ENCODE results near the gene PIEZO1. TPM values are rescaled to one million over a fixed set of nuclear protein-coding genes. Genes with fewer than 3 reads are reported as not detected.
A peak's percentile ranks its signal among the peaks of the same experiment; 100 is the strongest.

PIEZO1 gene
- polyA plus RNA-seq, 1 of the 3 experiments (the other 2 are of a cell fraction): 184 TPM

- WGBS (ENCODE audit: low lambda C conversion rate): 44% methylated on average over 20 of the region's 30 CpGs
- H3K36me3 ChIP-seq (replicated peaks in 1 of 2; ENCODE audit: control insufficient read depth in 1 of 2, insufficient read depth in 2 of 2, low read length in 1 of 2): no peaks in the 10 kb centered on the region
- H3K79me2 ChIP-seq (ENCODE audit: insufficient read depth): peaks cover 94% of the 10 kb centered on the region
- H3K9me3 ChIP-seq: no peaks in the 10 kb centered on the region
- H4K20me1 ChIP-seq (ENCODE audit: insufficient read depth): peaks cover 97% of the 10 kb centered on the region
- peak overlapping the region; percentile 42; the same call in 1 of the 2 replicates for H3K9ac ChIP-seq
- H3K27me3 ChIP-seq (ENCODE audit: insufficient read depth): no peaks in the 10 kb centered on the region
- no peak overlapping the region for H2AFZ ChIP-seq (ENCODE audit: low read depth)
- peak overlapping the region; percentile 11 to 24; a peak in 2 of 4 replicates for H3K4me3 ChIP-seq (ENCODE audit: low read depth in 2 of 2, low read length in 1 of 2)
- no peaks in the 10 kb centered on the region for H3K9me2 ChIP-seq
- peaks cover 34% of the 10 kb centered on the region for H3F3A ChIP-seq (replicated peaks; ENCODE audit: insufficient read depth)
- H3K4me2 ChIP-seq: peak overlapping the region; percentile 79
- peak; percentile 76 for DNase-seq
- TF ChIP-seq, protein P1, sequence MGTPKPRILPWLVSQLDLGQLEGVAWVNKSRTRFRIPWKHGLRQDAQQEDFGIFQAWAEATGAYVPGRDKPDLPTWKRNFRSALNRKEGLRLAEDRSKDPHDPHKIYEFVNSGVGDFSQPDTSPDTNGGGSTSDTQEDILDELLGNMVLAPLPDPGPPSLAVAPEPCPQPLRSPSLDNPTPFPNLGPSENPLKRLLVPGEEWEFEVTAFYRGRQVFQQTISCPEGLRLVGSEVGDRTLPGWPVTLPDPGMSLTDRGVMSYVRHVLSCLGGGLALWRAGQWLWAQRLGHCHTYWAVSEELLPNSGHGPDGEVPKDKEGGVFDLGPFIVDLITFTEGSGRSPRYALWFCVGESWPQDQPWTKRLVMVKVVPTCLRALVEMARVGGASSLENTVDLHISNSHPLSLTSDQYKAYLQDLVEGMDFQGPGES (IDR thresholded peaks at IDR 0.05; ENCODE audit: low read depth, low read length): no peak
- TF ChIP-seq ELF1 (IDR thresholded peaks at IDR 0.05) (no peak), NFIC (IDR thresholded peaks at IDR 0.05; ENCODE audit: borderline replicate concordance) (no peak), CHD2 (IDR thresholded peaks at IDR 0.05; ENCODE audit: low read length, partially characterized antibody) (no peak), USF1 (IDR thresholded peaks at IDR 0.05; ENCODE audit: borderline replicate concordance, low read depth) (no peak), EP300 (IDR thresholded peaks at IDR 0.05; ENCODE audit: borderline replicate concordance in 1 of 2, low read depth in 1 of 2, low read length in 1 of 2) (no peak), FOSL2 (IDR thresholded peaks at IDR 0.05; ENCODE audit: borderline replicate concordance, low read depth) (no peak), SIN3A (IDR thresholded peaks at IDR 0.05; ENCODE audit: borderline replicate concordance, low read depth, low read length) (no peak), MEF2A (IDR thresholded peaks at IDR 0.05; ENCODE audit: borderline replicate concordance, low read depth) (no peak), GATA2 (CRISPR knock-in tag; IDR thresholded peaks at IDR 0.05) (no peak), REST (IDR thresholded peaks at IDR 0.05; ENCODE audit: low read depth, low read length) (no peak)
- TF ChIP-seq, protein P2, sequence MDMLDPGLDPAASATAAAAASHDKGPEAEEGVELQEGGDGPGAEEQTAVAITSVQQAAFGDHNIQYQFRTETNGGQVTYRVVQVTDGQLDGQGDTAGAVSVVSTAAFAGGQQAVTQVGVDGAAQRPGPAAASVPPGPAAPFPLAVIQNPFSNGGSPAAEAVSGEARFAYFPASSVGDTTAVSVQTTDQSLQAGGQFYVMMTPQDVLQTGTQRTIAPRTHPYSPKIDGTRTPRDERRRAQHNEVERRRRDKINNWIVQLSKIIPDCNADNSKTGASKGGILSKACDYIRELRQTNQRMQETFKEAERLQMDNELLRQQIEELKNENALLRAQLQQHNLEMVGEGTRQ (IDR thresholded peaks at IDR 0.05; ENCODE audit: borderline replicate concordance, low read depth, low read length): no peak
- H3K27ac ChIP-seq (ENCODE audit: low read depth in 2 of 2, low read length in 1 of 2): peak overlapping the region in 1 of 2 experiments; percentile 88; a peak in 3 of 4 replicates
- ChIA-PET CTCF (interaction anchor here (0.7 to 30.9 kb wide), 7 partner anchors 10 to 285 kb away, joined by 3 to 540 read pairs (median 6); no protein-coding TSS in a partner anchor), POLR2A (no interaction called here)
- H3K4me1 ChIP-seq (ENCODE audit: control insufficient read depth in 1 of 2, insufficient read depth in 2 of 2, low read depth in 1 of 2, low read length in 1 of 2): peaks cover 35 to 67% of the 10 kb centered on the region in 2 experiments; a peak in 3 of 4 replicates
Observed at GRCh38 chr16:88769617-88770460, 15.2 kb downstream of the PIEZO1 start.

All from SK-N-SH (cell line).